Cardiac muscle cell (in vitro differentiated cells and primary cell): Measurements from ENCODE around the gene PTPRK. TPM values are rescaled to one million over a fixed set of nuclear protein-coding genes. Genes with fewer than 3 reads are reported as not detected.

Experiments used
- DNase-seq, 2 donors: peaks; one replicate each; pipeline versions ENCODE4 v3.0.0 to v3.0.0-alpha.2; 2010 to 2017; ENCODE audit warnings: low read depth in 1 of 2, low spot score in 1 of 2
- H3K27ac ChIP-seq: fragments of 200-600 bp; sonication (generic); 2 replicates; pipeline ENCODE4 v1.5.1; 2016
- H3K27me3 ChIP-seq: fragments of 200-600 bp; sonication (generic); 2 replicates; pipeline ENCODE4 v1.6.0; 2016; ENCODE audit warnings: control low read depth
- H3K36me3 ChIP-seq: fragments of 200-600 bp; sonication (generic); 2 replicates; pipeline ENCODE4 v1.5.1; 2016; ENCODE audit warnings: control low read depth
- H3K4me1 ChIP-seq: fragments of 200-600 bp; sonication (generic); 2 replicates; pipeline ENCODE4 v1.8.1; 2017; ENCODE audit warnings: low read depth, mild to moderate bottlenecking, mixed run types
- H3K4me3 ChIP-seq: fragments of 200-600 bp; sonication (generic); 2 replicates; pipeline ENCODE4 v1.5.1; 2016; ENCODE audit warnings: mild to moderate bottlenecking
- H3K9me3 ChIP-seq: fragments of 200-600 bp; sonication (generic); 2 replicates; pipeline ENCODE4 v1.5.1; 2017; ENCODE audit warnings: low read depth, mild to moderate bottlenecking, control low read depth
- CTCF ChIP-seq: IDR thresholded peaks from 2 replicates; pipeline ENCODE4 v1.5.1; 2012; ENCODE audit warnings: low read depth, mild to moderate bottlenecking, low read length
- polyA plus RNA-seq: library from polyadenylated mRNA; unstranded; fragments of >200 nt; fragmentation: Nextera tagmentation; extraction: Ambion mirVana; gene quantifications from 2 replicates; pipeline ENCODE4 v1.2.1, GENCODE V29; 2016
- total RNA-seq: library from RNA; depleted of rRNA; stranded (reverse); fragments of >200 nt; gene quantifications from 2 replicates; pipeline ENCODE4 v1.2.3, GENCODE V29; 2016

PTPRK gene
- total and polyA plus RNA-seq, 2 experiments from 2014 or later = 48.3 to 73.1 TPM

GRCh38 chr6:128500749-128501600 lies 19.4 kb downstream of the PTPRK start:
- H3K9me3 ChIP-seq = no peaks in the 10 kb centered on the region
- H3K27ac ChIP-seq = no peak overlapping the region
- no peak for TF ChIP-seq CTCF
- H3K36me3 ChIP-seq = no peaks in the 10 kb centered on the region
- no peak for DNase-seq
- no peak overlapping the region for H3K4me3 ChIP-seq
- peaks cover 18% of the 10 kb centered on the region for H3K4me1 ChIP-seq
- H3K27me3 ChIP-seq = no peaks in the 10 kb centered on the region

DNA sequence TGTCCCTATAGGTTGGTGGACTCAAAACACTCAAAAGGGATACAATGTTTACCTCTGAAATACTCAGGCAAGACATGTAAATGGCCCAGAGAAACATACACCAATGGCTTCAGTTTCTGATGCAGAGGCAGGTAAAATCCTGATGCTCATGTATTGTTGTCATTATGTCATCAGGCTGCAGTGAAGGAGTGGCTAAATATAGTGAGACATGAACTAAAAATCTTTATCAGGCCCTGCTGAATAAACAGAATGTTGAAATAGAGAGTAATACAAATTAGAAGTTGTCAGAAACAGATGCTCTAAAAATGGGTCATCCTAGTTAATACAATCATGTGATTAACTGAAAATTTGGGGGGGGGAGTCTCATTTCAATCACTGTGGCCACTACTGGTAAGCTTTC lies 20.4 kb downstream of the PTPRK start:
- Histone ChIP-seq H3K27me3 (no peaks in the 10 kb centered on the region), H3K4me3 (no peak overlapping the region), H3K9me3 (no peaks in the 10 kb centered on the region), H3K27ac (no peak overlapping the region), H3K36me3 (no peaks in the 10 kb centered on the region), H3K4me1 (peaks cover 15% of the 10 kb centered on the region)
- TF ChIP-seq CTCF = no peak
- no peak for DNase-seq

DNA sequence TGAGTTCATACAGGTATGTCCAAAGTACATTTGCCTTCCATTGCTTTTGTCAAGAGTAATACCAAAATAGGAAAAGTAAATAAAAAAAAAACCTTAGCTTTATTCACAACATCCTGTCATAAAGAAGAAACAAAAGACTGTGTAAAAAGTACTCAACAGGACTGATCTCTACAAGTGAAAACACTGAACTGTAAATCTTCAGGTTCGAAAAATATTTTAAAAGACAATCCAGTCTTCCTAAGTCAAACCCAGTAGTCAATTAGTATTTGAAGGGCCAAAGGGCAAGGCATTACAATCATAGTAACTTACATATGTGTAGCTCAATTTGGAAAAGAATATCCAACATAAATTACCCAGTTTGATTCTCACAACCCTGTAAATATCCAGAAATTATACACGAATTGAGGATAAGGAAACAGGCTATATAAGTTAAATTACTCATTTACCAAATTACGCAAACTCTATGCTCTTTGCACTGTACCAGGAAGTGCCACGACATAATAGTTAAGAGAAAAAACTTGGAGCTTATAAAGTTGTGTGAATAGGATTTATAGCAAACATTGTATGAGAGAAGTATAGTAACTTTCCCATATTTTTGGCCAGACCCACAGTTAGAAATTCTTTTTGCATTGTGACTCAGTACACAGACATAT lies 21.2 kb downstream of the PTPRK start:
- DNase-seq = no peak

GRCh38 chr6:128498234-128498633 lies 22.2 kb downstream of the PTPRK start:
- Histone ChIP-seq H3K27ac (no peak overlapping the region), H3K9me3 (no peaks in the 10 kb centered on the region), H3K27me3 (no peaks in the 10 kb centered on the region), H3K4me1 (peaks cover 8% of the 10 kb centered on the region), H3K36me3 (no peaks in the 10 kb centered on the region), H3K4me3 (no peak overlapping the region)
- DNase-seq = no peak
- TF ChIP-seq CTCF = no peak

More for the DNA sequence above, 21.2 kb downstream of the PTPRK start:
- no peaks in the 10 kb centered on the region for H3K36me3 ChIP-seq
- no peak for TF ChIP-seq CTCF
- no peaks in the 10 kb centered on the region for H3K27me3 ChIP-seq
- no peaks in the 10 kb centered on the region for H3K9me3 ChIP-seq
- H3K4me3 ChIP-seq = no peak overlapping the region
- H3K27ac ChIP-seq = no peak overlapping the region
- peaks cover 11% of the 10 kb centered on the region for H3K4me1 ChIP-seq

- H3K27ac ChIP-seq = no peak overlapping the region
- H3K9me3 ChIP-seq = no peaks in the 10 kb centered on the region
- DNase-seq = no peak
- H3K36me3 ChIP-seq = no peaks in the 10 kb centered on the region
- H3K4me1 ChIP-seq = peaks cover 8% of the 10 kb centered on the region
- H3K27me3 ChIP-seq = no peaks in the 10 kb centered on the region
- H3K4me3 ChIP-seq = no peak overlapping the region
- no peak for TF ChIP-seq CTCF
Measured at GRCh38 chr6:128495536-128496333, 24.7 kb downstream of the PTPRK start.
